ENCODE results near the gene OSTF1.

Gene OSTF1

DNA sequence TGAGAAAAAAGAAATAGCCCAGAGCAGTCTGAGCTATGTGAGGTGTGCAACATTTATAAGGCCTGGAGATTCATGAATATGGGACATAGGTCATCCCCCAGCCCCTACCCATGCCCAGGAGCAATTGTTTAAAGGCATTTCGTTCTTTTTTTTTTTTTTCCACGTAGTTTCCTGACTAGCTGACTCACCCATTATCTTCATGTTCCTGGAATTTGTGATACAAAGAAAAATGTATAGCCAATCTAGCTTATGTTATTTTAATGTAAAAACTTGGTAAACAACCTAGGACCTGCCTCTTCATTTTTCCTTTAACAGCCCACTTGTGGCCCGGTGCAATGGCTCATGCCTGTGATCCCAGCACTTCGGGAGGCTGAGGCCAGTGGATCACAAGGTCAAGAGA lies 81.3 kb downstream of the OSTF1 start:
- no peak for DNase-seq

DNA sequence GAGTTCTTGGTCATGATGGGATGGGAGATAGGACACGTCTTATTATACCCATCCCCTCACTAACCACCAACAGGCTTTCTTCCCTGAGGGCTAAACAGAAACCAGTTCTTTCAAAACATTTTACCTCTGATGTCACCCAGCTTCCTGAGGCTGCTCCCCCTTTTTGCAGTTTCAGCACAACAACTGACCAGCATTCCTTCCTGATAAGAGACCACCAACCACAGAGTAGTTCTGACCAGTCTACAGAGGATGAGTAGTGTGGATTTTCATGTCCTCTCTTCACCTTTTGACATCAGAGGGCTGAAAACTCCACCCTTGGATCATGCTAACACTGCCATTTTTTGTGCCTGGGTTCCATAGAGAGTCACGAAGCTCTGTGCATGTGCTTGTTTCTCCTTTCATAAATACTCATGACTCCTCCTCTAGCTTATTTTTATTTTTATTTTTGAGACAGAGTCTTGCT lies 82.6 kb downstream of the OSTF1 start:
- DNase-seq = no peak

DNA sequence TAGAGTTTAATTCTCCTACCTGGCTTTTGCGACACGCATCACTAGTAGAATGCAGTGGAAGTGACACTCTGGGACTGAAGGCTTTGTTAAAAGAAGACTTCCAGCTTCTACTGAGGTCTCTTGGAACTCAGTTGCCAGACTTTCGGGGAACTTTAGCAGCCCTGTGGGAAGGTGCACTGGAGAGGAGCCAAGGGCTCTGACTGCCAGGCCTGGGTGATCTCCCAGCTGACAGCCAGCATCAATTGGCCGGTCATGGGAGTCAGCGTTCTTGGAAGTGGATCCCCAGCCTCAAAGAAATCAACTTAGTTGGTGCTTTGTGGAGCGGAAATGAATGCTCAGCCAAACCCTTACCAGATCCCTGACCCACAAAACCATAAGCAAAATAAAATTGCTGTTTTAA lies 87.1 kb downstream of the OSTF1 start:
- DNase-seq = no peak

DNA sequence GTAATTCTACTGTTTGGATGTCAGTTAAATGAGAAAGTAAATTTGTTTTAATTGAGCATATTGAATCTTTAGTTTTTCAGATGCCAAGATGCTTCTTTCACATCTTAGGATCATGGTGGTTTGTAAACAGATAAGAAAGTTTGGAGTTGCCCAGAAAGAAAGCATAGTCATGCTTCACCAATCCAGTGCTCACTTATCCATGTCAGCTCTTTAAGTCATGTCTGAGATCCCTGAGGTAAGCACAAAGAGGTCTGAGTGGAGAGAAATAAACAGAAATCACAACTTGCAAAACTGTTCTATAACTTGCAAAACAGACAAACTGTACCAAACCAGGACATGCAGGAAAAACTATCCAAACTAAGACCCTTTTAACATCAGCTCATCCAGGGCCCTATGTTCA lies 87.7 kb downstream of the OSTF1 start:
- DNase-seq = no peak

DNA sequence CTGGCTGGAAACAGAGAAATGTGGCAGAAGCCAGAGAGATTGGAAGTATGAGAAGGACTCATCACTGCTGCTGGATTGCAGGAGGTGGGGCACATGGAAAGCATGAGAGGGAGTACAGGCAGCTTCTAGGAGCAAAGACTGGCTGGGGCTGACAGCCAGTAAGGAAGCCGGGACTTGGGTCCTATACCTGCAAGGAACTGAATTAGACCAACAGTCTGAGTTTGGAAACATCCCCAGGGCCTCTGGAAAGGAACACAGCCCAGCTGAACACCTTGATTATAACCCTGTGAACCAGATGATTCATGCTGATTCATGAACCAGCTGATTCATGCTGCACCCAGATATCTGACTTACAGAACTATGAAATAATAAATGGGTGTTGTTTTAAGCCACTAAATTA lies 93.4 kb downstream of the OSTF1 start:
- no peak for DNase-seq

DNA sequence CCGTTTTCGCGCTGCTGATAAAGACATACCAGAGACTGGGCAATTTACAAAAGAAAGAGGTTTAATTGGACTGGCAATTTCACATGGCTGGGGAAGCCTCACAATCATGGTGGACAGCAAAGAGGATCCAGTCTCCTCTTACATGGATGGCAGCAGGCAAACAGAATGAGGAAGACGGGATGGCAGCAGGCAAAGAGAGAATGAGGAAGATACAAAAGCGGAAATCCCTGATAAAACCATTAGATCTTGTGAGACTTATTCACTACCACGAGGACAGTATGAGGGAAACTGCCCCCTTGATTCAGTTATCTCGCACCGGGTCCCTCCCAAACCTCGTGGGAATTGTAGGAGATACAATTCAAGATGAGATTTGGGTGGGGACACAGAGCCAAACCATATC lies 95.0 kb downstream of the OSTF1 start:
- no peak for DNase-seq

DNA sequence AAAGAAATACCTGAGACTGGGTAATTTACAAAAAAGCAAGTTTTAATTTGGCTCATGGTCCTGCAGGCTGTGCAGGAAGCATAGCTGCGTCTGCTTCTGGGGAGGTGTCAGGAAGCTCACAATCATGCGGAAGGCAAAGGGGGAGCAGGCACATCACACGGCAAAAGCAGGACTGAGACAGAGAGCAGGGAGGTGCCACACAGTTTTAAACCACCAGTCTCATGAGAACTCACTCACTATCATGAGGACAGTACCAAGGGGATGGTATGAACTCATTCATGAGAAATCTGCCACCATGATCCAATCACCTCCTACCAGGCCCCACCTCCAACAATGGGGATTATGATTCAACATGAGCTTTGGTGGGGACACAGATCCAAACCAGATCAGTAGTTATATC lies 96.2 kb downstream of the OSTF1 start:
- no peak for DNase-seq

DNA sequence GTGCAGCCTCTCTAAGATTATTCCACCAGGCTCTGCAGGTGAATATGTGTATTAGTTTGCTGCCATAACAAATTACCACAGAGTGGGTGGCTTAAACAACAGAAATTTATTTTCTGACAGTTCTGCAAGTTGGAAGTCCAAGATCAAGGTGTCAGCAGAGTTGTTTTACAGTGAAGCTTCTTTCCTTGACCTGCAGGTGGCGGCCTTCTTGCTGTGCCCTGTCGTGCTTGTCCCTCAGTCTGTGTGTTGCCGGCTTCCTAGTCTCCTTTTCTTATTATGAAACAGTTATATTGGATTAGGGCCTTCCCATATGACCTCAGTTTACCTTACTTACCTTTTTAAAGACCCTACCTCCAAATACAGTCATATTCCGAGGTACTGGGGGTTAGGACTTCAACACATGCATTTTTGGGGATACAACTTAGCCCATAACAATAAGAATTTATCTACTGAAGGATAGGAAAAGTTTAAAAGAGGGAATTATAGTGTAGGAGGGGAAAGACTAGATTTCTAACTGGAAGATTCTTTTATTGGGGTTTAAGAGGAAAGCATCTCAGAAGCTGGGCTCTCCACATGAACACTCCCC lies 97.4 kb downstream of the OSTF1 start:
- peak; percentile 40 to 57 for DNase-seq

DNA sequence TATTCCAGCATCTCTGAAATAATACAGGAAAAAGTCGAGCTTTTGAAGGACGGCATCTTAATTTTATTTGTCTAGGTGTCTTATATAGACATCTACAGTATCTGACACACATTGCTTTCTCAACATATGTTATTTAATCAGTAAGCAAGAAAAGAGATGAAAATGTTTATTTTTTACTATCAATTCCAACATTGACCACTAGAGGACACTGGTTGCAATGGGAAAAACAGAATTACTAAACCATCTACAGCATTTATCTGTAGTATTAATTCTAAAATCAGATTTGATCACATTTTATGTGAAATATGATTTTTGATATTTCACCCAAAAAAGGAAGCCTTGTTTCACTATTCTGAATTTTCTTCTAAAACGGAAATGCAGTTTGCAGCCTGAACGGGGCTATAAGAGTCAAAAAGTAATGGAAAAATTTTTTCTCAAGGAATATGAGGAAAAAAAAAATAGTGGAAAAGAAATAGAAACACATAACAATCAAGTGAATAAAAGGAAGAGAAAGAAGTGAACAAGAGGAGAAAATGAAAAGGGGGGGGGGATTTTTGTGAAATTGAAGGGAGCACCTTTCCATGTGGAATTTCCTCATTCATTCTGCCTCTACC lies 98.6 kb downstream of the OSTF1 start:
- DNase-seq = no peak

DNA sequence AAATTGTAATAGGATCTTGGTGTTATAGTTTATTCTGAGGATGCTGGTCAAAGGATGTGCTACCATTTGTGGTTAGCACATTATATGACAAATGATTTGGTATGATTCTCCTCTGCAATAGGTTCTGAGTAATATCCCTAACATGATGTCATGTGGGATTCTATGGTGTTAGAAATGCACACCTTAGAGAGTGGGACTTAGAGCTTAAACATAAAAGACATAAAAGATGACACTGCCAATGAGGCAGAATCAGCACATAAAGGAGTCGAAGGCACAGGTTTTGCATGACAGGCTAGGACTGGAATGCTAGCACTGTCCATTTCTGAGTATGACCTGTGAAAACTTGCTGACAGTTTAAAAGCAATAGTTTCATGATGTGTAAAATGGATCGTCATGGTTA lies 100.4 kb downstream of the OSTF1 start:
- no peak for DNase-seq

DNA sequence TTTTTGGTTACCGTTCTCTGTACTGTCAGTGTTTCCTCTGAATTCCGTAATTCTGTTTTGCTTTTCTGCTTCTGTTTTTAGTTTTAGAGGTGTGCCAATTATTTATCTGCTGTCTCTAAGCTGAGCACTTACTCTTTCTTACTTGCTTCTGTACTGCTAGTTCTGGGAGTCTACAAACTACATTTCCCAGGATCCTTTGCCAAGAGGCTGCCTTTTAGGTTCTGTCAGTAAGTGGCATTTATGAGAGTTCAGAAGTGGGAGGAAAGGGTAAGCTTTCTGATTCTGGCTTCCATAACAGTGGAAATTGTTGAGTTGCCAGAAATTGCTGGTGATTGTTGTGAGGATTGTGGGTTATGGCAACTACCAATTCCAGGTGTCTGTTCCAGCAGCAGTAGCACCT lies 102.4 kb downstream of the OSTF1 start:
- DNase-seq = no peak
